K562 (cell line): ENCODE results near the gene ELMO1.

Experiments
- AFF4 ChIP-seq: sonication (generic); formaldehyde crosslinking; IDR thresholded peaks from 2 replicates; pipeline ENCODE4 v1.8.0; 2023; ENCODE audit warnings: mild to moderate bottlenecking, missing genetic modification reagents
- CBFB ChIP-seq: sonication (generic); formaldehyde crosslinking; IDR thresholded peaks from 2 replicates; pipeline ENCODE4 v1.4.0; 2020; ENCODE audit warnings: mild to moderate bottlenecking, missing genetic modification reagents
- CEBPB ChIP-seq: fragments of 450-650 bp; IDR thresholded peaks from 2 replicates; pipeline ENCODE4 v1.6.1; 2016; ENCODE audit warnings: missing genetic modification characterization, missing compliant biosample characterization
- CTCF ChIP-seq, 3 experiments: IDR thresholded peaks in 2 of 3; conservative IDR thresholded peaks in 1 of 3; 2 replicates each; pipeline ENCODE4 v1.5.1; 2011 to 2012; ENCODE audit warnings: low read length in 3 of 3, mild to moderate bottlenecking in 3 of 3, control low read depth in 2 of 3, improper control_type of control experiment in 1 of 3, inconsistent platforms in 1 of 3, low read depth in 1 of 3, mixed read lengths in 1 of 3, moderate library complexity in 1 of 3; ENCODE audit not compliant: insufficient read depth in 2 of 3
- CXXC5 ChIP-seq: fragments of 250-450 bp; sonication (Bioruptor Pico); IDR thresholded peaks from 2 replicates; pipeline ENCODE4 v1.8.0; 2022; ENCODE audit warnings: inconsistent platforms, mild to moderate bottlenecking, moderate library complexity
- DMBX1 ChIP-seq: fragments of 250-450 bp; sonication (Bioruptor Pico); IDR thresholded peaks from 2 replicates; pipeline ENCODE4 v1.8.0; 2022; ENCODE audit warnings: inconsistent platforms, mild to moderate bottlenecking, moderate library complexity, borderline replicate concordance
- HMG20B ChIP-seq: fragments of 250-450 bp; sonication (Bioruptor Pico); IDR thresholded peaks from 2 replicates; pipeline ENCODE4 v1.5.0; 2021; ENCODE audit warnings: mild to moderate bottlenecking
- POLR2A ChIP-seq: fragments of 450-650 bp; conservative IDR thresholded peaks from 2 replicates; pipeline ENCODE4 v1.6.1; 2016
- SP1 ChIP-seq: sonication (generic); formaldehyde crosslinking; IDR thresholded peaks from 2 replicates; pipeline ENCODE4 v1.8.1; 2022; ENCODE audit warnings: mild to moderate bottlenecking, missing genetic modification reagents
- ZBTB40 ChIP-seq, 2 experiments: fragments of 450-650 bp in 1 of 2; sonication (generic) in 1 of 2; formaldehyde crosslinking in 1 of 2; IDR thresholded peaks; 2 replicates each; pipeline versions ENCODE4 v1.7.1 to v1.9.0; 2016 to 2022; ENCODE audit warnings: inconsistent platforms in 1 of 2, mild to moderate bottlenecking in 1 of 2, missing genetic modification reagents in 1 of 2
- ZNF124 ChIP-seq: sonication (generic); formaldehyde crosslinking; IDR thresholded peaks from 2 replicates; pipeline ENCODE4 v1.8.1; 2022; ENCODE audit warnings: missing genetic modification reagents

GRCh38 chr7:37038706-37039105 lies 410.0 kb downstream of the ELMO1 start:
- TF ChIP-seq CBFB (CRISPR knock-in tag) (no peak), ZBTB40 (IDR thresholded peaks at IDR 0.05) (no peak), ZBTB40 (CRISPR knock-in tag; IDR thresholded peaks at IDR 0.05) (no peak), CEBPB (tag) (no peak), DMBX1 (CRISPR knock-in tag) (no peak), POLR2A (no peak), SP1 (CRISPR knock-in tag) (no peak), CTCF (IDR thresholded peaks at IDR 0.05 in 2 of 3, conservative IDR thresholded peaks at IDR 0.05 in 1 of 3; ENCODE audit: insufficient read depth in 2 of 3, low read depth in 1 of 3, low read length in 3 of 3) (no peak), AFF4 (no peak), CXXC5 (no peak), HMG20B (no peak), ZNF124 (CRISPR knock-in tag) (no peak)
